ENCODE results near the gene LRRC3C.

Gene LRRC3C

DNA sequence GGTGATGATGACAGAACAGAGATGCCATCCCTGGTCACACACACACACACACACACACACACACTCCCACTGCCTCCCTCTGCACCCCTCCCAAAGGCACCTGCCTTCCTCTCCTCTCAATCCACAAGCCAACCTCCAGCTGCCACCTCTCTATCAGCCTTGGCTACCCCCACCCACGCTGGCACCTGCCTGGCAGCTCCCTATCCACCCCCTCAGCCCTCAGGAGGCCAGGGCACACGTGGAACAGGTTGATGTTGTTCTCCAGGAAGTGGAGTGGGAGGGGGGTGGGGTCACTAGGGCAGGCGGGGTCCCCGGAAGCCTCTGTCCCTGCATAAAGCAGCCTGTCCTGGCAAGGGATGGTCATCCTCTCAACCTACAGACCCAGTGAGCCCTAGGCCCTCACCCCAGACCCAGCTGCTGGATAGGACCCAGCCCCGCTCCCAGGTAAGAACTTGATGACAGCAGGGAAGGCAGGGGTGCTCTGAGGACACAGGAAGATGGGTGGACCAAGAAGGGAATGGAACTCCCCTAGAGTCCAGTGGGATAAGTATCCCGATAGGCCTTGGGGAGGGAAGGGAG lies 35.2 kb downstream of the LRRC3C start, which contains the start of gene GSDMA:
TSS of gene GSDMA (plus strand) at position 363 of the 579 bp plus-strand sequence. CDS start 2,684 bp downstream, outside the sequence.
- no peak within 1 kb of the TSS for H2BK5ac ChIP-seq (ENCODE audit: low read length)
- H3K4me3 ChIP-seq (ENCODE audit: low read length in 2 of 2) = no peak within 1 kb of the TSS
- DNase-seq (ENCODE audit: low spot score) = no peak
- no peak within 1 kb of the TSS for H3K4ac ChIP-seq (ENCODE audit: low read length)
- peak within 1 kb of the TSS; percentile 53 for H3K18ac ChIP-seq (ENCODE audit: low read length)
- H3K9ac ChIP-seq (ENCODE audit: low read depth, low read length, poor library complexity) = no peak within 1 kb of the TSS
- H2BK120ac ChIP-seq (ENCODE audit: low read depth, low read length) = no peak within 1 kb of the TSS
- H3K4me2 ChIP-seq (ENCODE audit: insufficient read depth, low read length, poor library complexity, severe bottlenecking) = no peak within 1 kb of the TSS
- no peak within 1 kb of the TSS for H2BK12ac ChIP-seq (ENCODE audit: low read length)
- H2AFZ ChIP-seq (ENCODE audit: low read length) = no peak within 1 kb of the TSS
- H3K79me1 ChIP-seq (ENCODE audit: low read depth, low read length) = no peaks in the 10 kb centered on the region
- H3K36me3 ChIP-seq (replicated peaks in 1 of 2; ENCODE audit: control insufficient read depth in 2 of 2, insufficient read depth in 2 of 2, low read length in 2 of 2) = no peaks in the 10 kb centered on the region
- peaks cover 0 to 33% (median 0%) of the 10 kb centered on the region in 3 experiments for H3K27me3 ChIP-seq (ENCODE audit: control insufficient read depth in 3 of 3, insufficient read depth in 3 of 3, low read depth in 1 of 3, low read length in 3 of 3)
- WGBS, 2 donors (ENCODE audit: extremely low coverage in 2 of 2, insufficient read length in 2 of 2, insufficient replicate concordance in 1 of 2) = no CpG with 5 or more reads among the region's 6 CpGs
- H2AK5ac ChIP-seq (ENCODE audit: low read depth, low read length) = peak within 1 kb of the TSS; percentile 47
- peaks cover 1 to 2% of the 10 kb centered on the region in 2 donors for H3K4me1 ChIP-seq (ENCODE audit: control insufficient read depth in 2 of 2, insufficient read depth in 1 of 2, low read depth in 1 of 2, low read length in 2 of 2)
- peak within 1 kb of the TSS; percentile 63 for H3K14ac ChIP-seq (ENCODE audit: low read length)
- H4K8ac ChIP-seq (ENCODE audit: low read depth, low read length) = no peak within 1 kb of the TSS
- H3K27ac ChIP-seq (replicated peaks; ENCODE audit: low read length) = no peak within 1 kb of the TSS
- H4K91ac ChIP-seq (ENCODE audit: low read depth, low read length, poor library complexity) = no peak within 1 kb of the TSS
- H3K23ac ChIP-seq (ENCODE audit: low read depth, low read length, poor library complexity) = peak within 1 kb of the TSS; percentile 37
- no peak within 1 kb of the TSS for H2BK15ac ChIP-seq (ENCODE audit: low read length)
- H3K9me3 ChIP-seq (replicated peaks in 1 of 2; ENCODE audit: control insufficient read depth in 2 of 2, insufficient read depth in 1 of 2, low read depth in 1 of 2, low read length in 2 of 2) = no peaks in the 10 kb centered on the region

- Histone ChIP-seq H3K18ac (ENCODE audit: low read length) (peak overlapping the region; percentile 2), H3K9ac (ENCODE audit: low read depth, low read length, poor library complexity) (no peak overlapping the region), H3K27me3 (ENCODE audit: control insufficient read depth in 3 of 3, insufficient read depth in 3 of 3, low read depth in 1 of 3, low read length in 3 of 3) (peaks cover 0 to 36% (median 0%) of the 10 kb centered on the region in 3 experiments), H3K36me3 (replicated peaks in 1 of 2; ENCODE audit: control insufficient read depth in 2 of 2, insufficient read depth in 2 of 2, low read length in 2 of 2) (no peaks in the 10 kb centered on the region), H3K14ac (ENCODE audit: low read length) (no peak overlapping the region), H3K4me1 (ENCODE audit: control insufficient read depth in 2 of 2, insufficient read depth in 1 of 2, low read depth in 1 of 2, low read length in 2 of 2) (peaks cover 1 to 2% of the 10 kb centered on the region in 2 donors), H3K4me2 (ENCODE audit: insufficient read depth, low read length, poor library complexity, severe bottlenecking) (no peak overlapping the region), H3K4ac (ENCODE audit: low read length) (no peak overlapping the region), H3K27ac (replicated peaks; ENCODE audit: low read length) (no peak overlapping the region), H2AFZ (ENCODE audit: low read length) (no peak overlapping the region), H2BK5ac (ENCODE audit: low read length) (no peak overlapping the region), H4K8ac (ENCODE audit: low read depth, low read length) (no peak overlapping the region), H2AK5ac (ENCODE audit: low read depth, low read length) (no peak overlapping the region), H2BK120ac (ENCODE audit: low read depth, low read length) (no peak overlapping the region), H2BK15ac (ENCODE audit: low read length) (no peak overlapping the region), H3K23ac (ENCODE audit: low read depth, low read length, poor library complexity) (no peak overlapping the region), H4K91ac (ENCODE audit: low read depth, low read length, poor library complexity) (no peak overlapping the region), H2BK12ac (ENCODE audit: low read length) (no peak overlapping the region), H3K4me3 (ENCODE audit: low read length in 2 of 2) (no peak overlapping the region), H3K79me1 (ENCODE audit: low read depth, low read length) (no peaks in the 10 kb centered on the region), H3K9me3 (replicated peaks in 1 of 2; ENCODE audit: control insufficient read depth in 2 of 2, insufficient read depth in 1 of 2, low read depth in 1 of 2, low read length in 2 of 2) (no peaks in the 10 kb centered on the region)
- no CpG with 5 or more reads among the region's 6 CpGs for WGBS, 2 donors (ENCODE audit: extremely low coverage in 2 of 2, insufficient read length in 2 of 2, insufficient replicate concordance in 1 of 2)
- no peak for DNase-seq (ENCODE audit: low spot score)
These were observed 36.3 kb downstream of the LRRC3C start for GRCh38 chr17:39963829-39964228.

DNA sequence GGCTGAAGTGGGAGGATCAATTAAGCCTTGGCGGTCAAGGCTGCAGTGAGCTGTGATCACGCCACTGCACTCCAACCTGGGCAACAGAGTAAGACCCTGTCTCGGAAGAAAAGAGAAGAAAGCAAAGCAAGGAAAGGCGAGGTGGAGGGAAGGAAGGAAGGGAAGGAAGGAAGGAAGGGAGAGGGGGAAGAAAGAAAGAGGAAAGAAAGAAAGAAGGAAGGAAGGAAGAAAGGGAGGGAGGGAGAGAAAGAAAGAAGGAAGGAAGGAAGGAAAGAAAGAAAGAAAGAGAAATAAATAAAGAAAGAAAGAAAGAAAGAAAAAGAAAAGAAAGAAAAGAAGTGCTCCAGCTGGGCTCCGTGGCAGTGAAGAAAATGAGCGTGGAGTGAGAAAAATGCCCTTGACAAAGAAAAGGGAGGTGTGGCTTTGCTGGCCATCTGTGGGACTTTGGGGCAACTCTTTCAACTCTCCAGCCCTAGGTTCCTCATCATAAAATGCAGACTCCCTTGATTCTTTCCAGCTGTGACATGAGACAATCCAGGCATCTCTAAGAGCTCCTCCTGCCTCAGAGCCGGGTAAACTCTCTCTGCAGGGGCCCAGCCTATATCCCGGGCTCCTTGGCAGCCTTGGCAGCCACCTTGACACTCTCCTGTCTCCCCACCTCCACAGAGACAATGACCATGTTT lies 37.6 kb downstream of the LRRC3C start:
- no peaks in the 10 kb centered on the region for H3K79me1 ChIP-seq (ENCODE audit: low read depth, low read length)
- WGBS, 2 donors (ENCODE audit: extremely low coverage in 2 of 2, insufficient read length in 2 of 2, insufficient replicate concordance in 1 of 2) = no CpG with 5 or more reads among the region's 8 CpGs
- no peak overlapping the region for H3K4me2 ChIP-seq (ENCODE audit: insufficient read depth, low read length, poor library complexity, severe bottlenecking)

GRCh38 chr17:39966771-39967170 lies 39.2 kb downstream of the LRRC3C start:
- Histone ChIP-seq H3K27ac (replicated peaks; ENCODE audit: low read length) (no peak overlapping the region), H3K9ac (ENCODE audit: low read depth, low read length, poor library complexity) (no peak overlapping the region), H3K27me3 (ENCODE audit: control insufficient read depth in 3 of 3, insufficient read depth in 3 of 3, low read depth in 1 of 3, low read length in 3 of 3) (peaks cover 0 to 58% (median 0%) of the 10 kb centered on the region in 3 experiments), H2AFZ (ENCODE audit: low read length) (no peak overlapping the region), H3K14ac (ENCODE audit: low read length) (no peak overlapping the region), H3K79me1 (ENCODE audit: low read depth, low read length) (no peaks in the 10 kb centered on the region), H2BK5ac (ENCODE audit: low read length) (no peak overlapping the region), H3K23ac (ENCODE audit: low read depth, low read length, poor library complexity) (no peak overlapping the region), H3K4me2 (ENCODE audit: insufficient read depth, low read length, poor library complexity, severe bottlenecking) (no peak overlapping the region), H2BK12ac (ENCODE audit: low read length) (no peak overlapping the region), H3K4me1 (ENCODE audit: control insufficient read depth in 2 of 2, insufficient read depth in 1 of 2, low read depth in 1 of 2, low read length in 2 of 2) (peaks cover 0 to 2% of the 10 kb centered on the region in 2 donors), H3K4ac (ENCODE audit: low read length) (no peak overlapping the region), H3K9me3 (replicated peaks in 1 of 2; ENCODE audit: control insufficient read depth in 2 of 2, insufficient read depth in 1 of 2, low read depth in 1 of 2, low read length in 2 of 2) (no peaks in the 10 kb centered on the region), H2BK120ac (ENCODE audit: low read depth, low read length) (no peak overlapping the region), H4K91ac (ENCODE audit: low read depth, low read length, poor library complexity) (no peak overlapping the region), H2BK15ac (ENCODE audit: low read length) (no peak overlapping the region), H3K36me3 (replicated peaks in 1 of 2; ENCODE audit: control insufficient read depth in 2 of 2, insufficient read depth in 2 of 2, low read length in 2 of 2) (no peaks in the 10 kb centered on the region), H3K18ac (ENCODE audit: low read length) (no peak overlapping the region), H2AK5ac (ENCODE audit: low read depth, low read length) (no peak overlapping the region), H3K4me3 (ENCODE audit: low read length in 2 of 2) (no peak overlapping the region), H4K8ac (ENCODE audit: low read depth, low read length) (no peak overlapping the region)
- WGBS, 2 donors (ENCODE audit: extremely low coverage in 2 of 2, insufficient read length in 2 of 2, insufficient replicate concordance in 1 of 2) = no CpG with 5 or more reads among the region's 6 CpGs
- DNase-seq (ENCODE audit: low spot score) = no peak

More for the DNA sequence above, 37.6 kb downstream of the LRRC3C start:
- no peak overlapping the region for H2AFZ ChIP-seq (ENCODE audit: low read length)
- no peak for DNase-seq (ENCODE audit: low spot score)
- no peak overlapping the region for H3K23ac ChIP-seq (ENCODE audit: low read depth, low read length, poor library complexity)
- no peak overlapping the region for H3K27ac ChIP-seq (replicated peaks; ENCODE audit: low read length)
- H3K4me1 ChIP-seq (ENCODE audit: control insufficient read depth in 2 of 2, insufficient read depth in 1 of 2, low read depth in 1 of 2, low read length in 2 of 2) = peaks cover 0 to 2% of the 10 kb centered on the region in 2 donors
- peaks cover 0 to 47% (median 0%) of the 10 kb centered on the region in 3 experiments for H3K27me3 ChIP-seq (ENCODE audit: control insufficient read depth in 3 of 3, insufficient read depth in 3 of 3, low read depth in 1 of 3, low read length in 3 of 3)
- no peak overlapping the region for H3K4me3 ChIP-seq (ENCODE audit: low read length in 2 of 2)
- H4K91ac ChIP-seq (ENCODE audit: low read depth, low read length, poor library complexity) = no peak overlapping the region
- no peak overlapping the region for H2BK5ac ChIP-seq (ENCODE audit: low read length)
- no peak overlapping the region for H2BK12ac ChIP-seq (ENCODE audit: low read length)
- peak overlapping the region; percentile 34 for H2AK5ac ChIP-seq (ENCODE audit: low read depth, low read length)
- no peaks in the 10 kb centered on the region for H3K9me3 ChIP-seq (replicated peaks in 1 of 2; ENCODE audit: control insufficient read depth in 2 of 2, insufficient read depth in 1 of 2, low read depth in 1 of 2, low read length in 2 of 2)
- no peak overlapping the region for H2BK15ac ChIP-seq (ENCODE audit: low read length)
- H3K9ac ChIP-seq (ENCODE audit: low read depth, low read length, poor library complexity) = no peak overlapping the region
- H4K8ac ChIP-seq (ENCODE audit: low read depth, low read length) = no peak overlapping the region
- H3K36me3 ChIP-seq (replicated peaks in 1 of 2; ENCODE audit: control insufficient read depth in 2 of 2, insufficient read depth in 2 of 2, low read length in 2 of 2) = no peaks in the 10 kb centered on the region
- no peak overlapping the region for H3K4ac ChIP-seq (ENCODE audit: low read length)
- H2BK120ac ChIP-seq (ENCODE audit: low read depth, low read length) = no peak overlapping the region
- no peak overlapping the region for H3K18ac ChIP-seq (ENCODE audit: low read length)
- no peak overlapping the region for H3K14ac ChIP-seq (ENCODE audit: low read length)

Data from neuronal stem cell (in vitro differentiated cells).